ENCODE results near the gene IL11. TPM values are rescaled to one million over a fixed set of nuclear protein-coding genes. Genes with fewer than 3 reads are reported as not detected.

Gene IL11
- total RNA-seq, 1 donor from 2014 or later, result 0.56 TPM

GRCh38 chr19:55358943-55359908, 11.0 kb downstream of the IL11 start:
- Mint-ChIP-seq H3K4me1 (peaks cover 5% of the 10 kb centered on the region), H3K9me3 (no peaks in the 10 kb centered on the region), H3K36me3 (ENCODE audit: low read depth) (no peaks in the 10 kb centered on the region), H3K27me3 (ENCODE audit: low read depth) (peaks cover 37% of the 10 kb centered on the region), H3K4me3 (no peak overlapping the region), H3K27ac (ENCODE audit: unreplicated experiment) (no peak overlapping the region)
- no peak for DNase-seq (ENCODE audit: low read depth, low spot score)
- TF ChIP-seq CTCF (conservative IDR thresholded peaks at IDR 0.05), result no peak

- peaks cover 44% of the 10 kb centered on the region for H3K27me3 Mint-ChIP-seq (ENCODE audit: low read depth)
- no peaks in the 10 kb centered on the region for H3K36me3 Mint-ChIP-seq (ENCODE audit: low read depth)
- no peak overlapping the region for H3K27ac Mint-ChIP-seq (ENCODE audit: unreplicated experiment)
- H3K9me3 Mint-ChIP-seq, result no peaks in the 10 kb centered on the region
- TF ChIP-seq CTCF (conservative IDR thresholded peaks at IDR 0.05), result no peak
- no peak overlapping the region for H3K4me3 Mint-ChIP-seq
- DNase-seq (ENCODE audit: low read depth, low spot score), result no peak
- H3K4me1 Mint-ChIP-seq, result no peaks in the 10 kb centered on the region
These were observed 11.8 kb downstream of the IL11 start for GRCh38 chr19:55358493-55358892.

DNA sequence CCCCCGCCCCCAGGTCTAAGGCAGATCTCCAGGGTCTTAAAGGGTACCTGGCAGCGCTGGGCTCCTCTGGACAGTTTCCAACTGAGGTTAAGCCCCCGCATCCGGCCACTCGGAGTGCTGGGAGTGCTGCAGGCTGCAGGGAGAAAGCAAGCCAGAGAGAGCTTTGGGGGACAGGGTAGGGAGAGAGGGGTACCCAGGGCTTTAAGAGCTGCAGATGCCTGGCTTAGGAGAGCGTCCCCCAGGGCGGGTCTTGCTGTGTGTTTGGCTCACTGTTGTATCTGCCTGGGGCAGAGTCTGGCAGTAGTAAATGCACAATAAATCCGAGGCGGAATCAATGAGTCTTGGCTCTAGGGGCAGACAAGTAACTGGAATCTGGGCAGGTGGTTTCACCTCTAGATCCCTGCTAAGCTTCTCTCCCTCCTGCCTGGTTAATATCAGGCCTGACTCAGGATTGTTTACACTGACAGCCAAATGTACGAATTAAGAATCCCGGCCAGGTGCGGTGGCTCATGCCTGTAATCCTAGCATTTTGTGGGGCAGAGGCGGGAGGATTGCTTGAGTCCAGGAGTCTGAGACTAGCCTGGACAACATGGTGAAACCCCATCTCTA, 14.9 kb downstream of the IL11 start:
- no peak for TF ChIP-seq CTCF (conservative IDR thresholded peaks at IDR 0.05)
- no peak for DNase-seq (ENCODE audit: low read depth, low spot score)
- Mint-ChIP-seq H3K9me3 (no peaks in the 10 kb centered on the region), H3K4me3 (no peak overlapping the region), H3K36me3 (ENCODE audit: low read depth) (no peaks in the 10 kb centered on the region), H3K27me3 (ENCODE audit: low read depth) (peaks cover 76% of the 10 kb centered on the region), H3K4me1 (peaks cover 8% of the 10 kb centered on the region), H3K27ac (ENCODE audit: unreplicated experiment) (no peak overlapping the region)

- TF ChIP-seq CTCF (conservative IDR thresholded peaks at IDR 0.05), result no peak
- Mint-ChIP-seq H3K4me3 (peak within 1 kb of the TSS; percentile 59), H3K27ac (ENCODE audit: unreplicated experiment) (no peak within 1 kb of the TSS), H3K27me3 (ENCODE audit: low read depth) (peaks cover 76% of the 10 kb centered on the region), H3K9me3 (no peaks in the 10 kb centered on the region), H3K4me1 (peaks cover 8% of the 10 kb centered on the region), H3K36me3 (ENCODE audit: low read depth) (no peaks in the 10 kb centered on the region)
- DNase-seq (ENCODE audit: low read depth, low spot score), result no peak
These were observed 15.5 kb downstream of the IL11 start, which contains the start of gene COX6B2 for GRCh38 chr19:55354698-55355212. COX6B2 (minus strand) TSS chr19:55354719; CDS start chr19:55354521, 198 bp downstream.

DNA sequence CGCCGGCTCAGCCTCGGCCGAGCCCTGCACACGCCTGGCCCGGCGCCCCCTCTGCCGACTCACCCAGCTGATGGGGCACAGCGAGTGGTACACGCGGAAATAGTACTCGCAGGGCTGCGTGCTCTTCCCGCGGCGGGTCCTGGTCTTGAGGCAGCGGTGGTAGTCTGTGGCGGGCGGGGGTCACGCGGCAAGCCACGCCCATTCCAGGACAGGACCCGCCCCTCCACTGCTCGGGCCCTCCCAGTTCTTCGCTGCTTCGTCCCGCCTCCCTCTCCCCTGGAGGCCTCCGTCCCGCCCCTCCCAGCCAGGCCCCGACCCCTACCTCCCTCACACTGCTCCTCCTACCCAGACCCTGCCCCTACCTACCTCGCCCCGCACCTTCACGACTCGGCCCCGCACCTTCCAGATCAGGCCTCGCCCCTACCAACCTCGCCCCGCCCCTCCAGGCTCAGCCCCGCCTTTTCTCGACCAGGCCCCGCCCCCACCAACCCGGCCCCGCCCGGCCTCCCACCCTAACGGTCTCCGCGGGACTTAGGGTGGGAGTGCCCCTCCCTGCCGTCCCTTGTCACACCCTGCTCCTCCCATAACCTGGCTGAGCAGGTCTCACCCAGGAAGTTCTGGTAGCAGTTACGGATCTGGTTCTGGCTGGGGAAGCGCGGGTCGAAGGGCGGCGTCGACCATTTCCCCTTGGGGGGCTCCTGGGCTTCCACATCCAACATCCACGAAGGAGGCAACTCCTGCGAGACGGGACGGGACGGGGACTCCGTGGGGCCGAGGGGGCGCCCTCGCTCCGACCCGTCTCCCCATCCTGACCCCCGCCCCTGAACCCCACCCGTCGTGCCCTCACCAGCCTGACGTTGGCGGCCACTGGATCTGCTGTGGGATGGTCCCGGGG, 16.2 kb downstream of the IL11 start:
- Mint-ChIP-seq H3K27me3 (ENCODE audit: low read depth) (peaks cover 78% of the 10 kb centered on the region), H3K9me3 (no peaks in the 10 kb centered on the region), H3K4me3 (peak overlapping the region; percentile 59), H3K27ac (ENCODE audit: unreplicated experiment) (no peak overlapping the region), H3K36me3 (ENCODE audit: low read depth) (no peaks in the 10 kb centered on the region), H3K4me1 (peaks cover 8% of the 10 kb centered on the region)
- TF ChIP-seq CTCF (conservative IDR thresholded peaks at IDR 0.05), result no peak
- DNase-seq (ENCODE audit: low read depth, low spot score), result no peak

Data from neural crest cell (in vitro differentiated cells).